Activated naive CD8-positive, alpha-beta T cell (primary cell): Measurements from ENCODE around the gene CRBN.

Experiments used
- H3K27ac Mint-ChIP-seq: one replicate; pipeline ENCODE4 v1.8.0; 2021; ENCODE audit warnings: mixed read lengths
- H3K27me3 Mint-ChIP-seq: one replicate; pipeline ENCODE4 v1.8.0; 2021; ENCODE audit warnings: mixed read lengths
- H3K36me3 Mint-ChIP-seq: one replicate; pipeline ENCODE4 v1.8.0; 2021; ENCODE audit warnings: mixed read lengths
- H3K4me1 Mint-ChIP-seq: one replicate; pipeline ENCODE4 v1.8.0; 2021; ENCODE audit warnings: low read depth, mixed read lengths
- H3K4me3 Mint-ChIP-seq: one replicate; pipeline ENCODE4 v1.8.0; 2021; ENCODE audit warnings: mild to moderate bottlenecking, mixed read lengths
- H3K9me3 Mint-ChIP-seq: one replicate; pipeline ENCODE4 v1.8.0; 2021; ENCODE audit warnings: low read depth, mixed read lengths

The CRBN gene

DNA sequence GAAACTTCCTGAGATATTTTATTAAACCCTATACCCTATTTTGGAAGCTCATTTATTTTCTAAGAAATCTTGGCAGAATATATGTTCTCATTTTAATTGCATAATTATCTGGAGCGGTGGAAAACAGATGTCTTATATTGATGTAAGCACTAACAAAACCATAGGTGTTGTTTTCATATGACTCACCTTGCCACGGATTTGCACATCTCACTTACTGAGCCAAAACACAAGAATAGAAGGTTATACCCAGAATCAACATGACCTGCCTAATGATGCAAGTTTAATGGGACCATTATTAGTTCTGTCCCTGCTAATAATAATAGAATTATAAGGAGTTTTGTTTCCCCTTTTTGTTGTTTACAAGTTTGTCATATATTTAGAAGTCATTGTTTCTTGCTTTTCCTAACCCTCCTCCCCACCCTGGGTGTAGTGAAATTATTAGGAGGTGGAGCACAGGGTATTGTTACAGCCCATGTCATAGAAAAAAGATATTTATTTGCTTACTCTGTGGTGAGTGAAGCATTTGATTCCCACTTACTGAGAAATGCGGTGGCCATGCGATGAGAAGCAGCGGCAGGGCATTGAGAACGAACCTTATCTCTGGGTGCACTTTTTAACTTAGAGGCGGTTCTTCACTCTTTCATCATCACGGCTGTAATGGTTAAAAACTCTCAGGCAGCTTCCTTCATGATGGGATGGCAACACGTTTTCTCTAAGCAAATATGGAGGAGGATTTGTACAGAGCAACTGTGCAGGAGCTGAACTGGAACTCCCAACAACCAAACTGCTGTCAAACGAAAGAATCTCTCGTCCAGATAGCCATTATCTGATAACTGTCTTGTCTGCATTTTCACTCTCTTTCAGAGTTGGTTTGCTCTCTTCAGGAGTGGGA lies 69.8 kb downstream of the CRBN start:
- peaks cover 2% of the 10 kb centered on the region for H3K4me1 Mint-ChIP-seq
- H3K27ac Mint-ChIP-seq, result no peak overlapping the region
- no peaks in the 10 kb centered on the region for H3K9me3 Mint-ChIP-seq
- H3K27me3 Mint-ChIP-seq, result peaks cover 6% of the 10 kb centered on the region
- H3K36me3 Mint-ChIP-seq, result no peaks in the 10 kb centered on the region
- no peak overlapping the region for H3K4me3 Mint-ChIP-seq

DNA sequence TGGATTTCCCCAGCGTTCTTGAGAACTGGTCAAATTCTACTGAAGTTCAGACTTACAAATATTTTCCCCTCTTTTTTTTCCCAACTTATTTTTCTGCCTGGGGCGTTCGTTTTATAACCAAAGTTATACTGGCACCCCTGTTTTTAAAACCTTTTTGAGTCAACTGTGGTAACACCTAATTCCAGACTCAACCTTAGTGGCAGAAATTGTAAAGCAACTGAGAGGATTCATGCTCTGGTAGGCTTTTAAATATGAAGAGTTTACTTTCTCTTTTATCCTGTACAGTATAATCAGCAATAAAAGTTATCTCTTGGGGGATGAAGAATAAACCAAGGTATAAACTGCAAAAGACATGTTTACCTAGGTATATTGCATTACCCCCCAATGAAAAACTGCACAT lies 71.6 kb downstream of the CRBN start:
- Mint-ChIP-seq H3K27me3 (peaks cover 6% of the 10 kb centered on the region), H3K4me1 (peaks cover 2% of the 10 kb centered on the region), H3K9me3 (no peaks in the 10 kb centered on the region), H3K4me3 (no peak overlapping the region), H3K36me3 (no peaks in the 10 kb centered on the region), H3K27ac (no peak overlapping the region)

DNA sequence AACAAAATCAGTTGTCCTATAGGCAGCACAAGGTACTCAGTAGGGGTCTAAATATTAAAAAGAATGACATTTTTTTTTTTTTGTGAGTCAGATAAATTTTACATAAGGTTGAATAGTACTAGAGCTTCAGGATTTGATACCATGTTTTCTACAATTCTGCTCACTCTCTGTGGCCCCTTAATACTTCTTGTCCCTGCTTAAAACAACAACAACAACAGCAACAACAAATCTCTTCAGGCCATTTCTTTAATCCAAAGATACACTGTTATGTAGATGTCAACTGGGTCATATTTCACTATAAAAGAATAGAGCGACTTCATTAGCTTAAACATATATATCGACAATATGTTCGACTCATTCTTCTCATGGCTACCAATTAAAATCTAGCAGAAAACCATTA lies 72.3 kb downstream of the CRBN start:
- Mint-ChIP-seq H3K4me3 (no peak overlapping the region), H3K27me3 (peaks cover 6% of the 10 kb centered on the region), H3K4me1 (peaks cover 2% of the 10 kb centered on the region), H3K36me3 (no peaks in the 10 kb centered on the region), H3K9me3 (no peaks in the 10 kb centered on the region), H3K27ac (no peak overlapping the region)

DNA sequence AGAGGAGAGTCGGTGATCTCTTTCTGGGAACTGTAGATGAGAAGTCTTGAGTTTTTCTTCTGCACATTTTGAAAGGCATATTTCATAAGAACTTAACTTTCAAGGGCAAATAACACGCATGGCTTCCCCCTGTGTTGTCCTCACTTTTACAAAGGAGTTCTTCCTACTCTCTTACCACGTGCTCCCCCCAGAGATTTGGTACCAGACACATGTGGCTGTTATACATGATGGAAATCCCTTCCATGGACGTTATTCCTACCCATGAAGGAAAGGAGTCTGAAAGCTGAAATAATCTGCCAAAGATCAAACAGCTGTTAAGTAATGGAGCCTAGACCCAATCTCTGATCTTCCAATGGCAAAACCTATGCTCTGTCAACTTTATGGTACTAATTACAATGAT lies 73.7 kb downstream of the CRBN start:
- no peaks in the 10 kb centered on the region for H3K9me3 Mint-ChIP-seq
- no peak overlapping the region for H3K27ac Mint-ChIP-seq
- H3K4me3 Mint-ChIP-seq, result no peak overlapping the region
- peaks cover 6% of the 10 kb centered on the region for H3K27me3 Mint-ChIP-seq
- H3K36me3 Mint-ChIP-seq, result no peaks in the 10 kb centered on the region
- peaks cover 2% of the 10 kb centered on the region for H3K4me1 Mint-ChIP-seq

DNA sequence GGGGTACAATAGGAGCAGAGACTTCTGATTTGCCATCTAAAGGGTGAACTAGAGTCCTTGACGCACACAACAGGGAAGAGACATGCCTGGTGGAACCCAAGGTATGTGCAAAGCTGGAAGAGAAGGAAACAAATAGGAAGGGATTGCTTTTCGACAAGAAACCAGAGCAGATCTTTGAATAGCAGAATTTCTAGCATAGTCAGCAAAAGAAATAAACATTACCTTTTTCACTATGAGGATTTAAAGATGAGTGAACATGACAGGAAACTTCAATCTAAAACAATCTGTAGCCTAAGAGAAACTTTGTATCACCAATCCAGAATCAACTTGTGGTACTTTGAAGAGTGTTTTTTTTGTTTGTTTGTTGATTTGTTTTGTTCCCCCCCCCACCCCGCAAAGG lies 74.2 kb downstream of the CRBN start:
- Mint-ChIP-seq H3K27me3 (peaks cover 6% of the 10 kb centered on the region), H3K9me3 (no peaks in the 10 kb centered on the region), H3K4me1 (peaks cover 2% of the 10 kb centered on the region), H3K4me3 (no peak overlapping the region), H3K36me3 (no peaks in the 10 kb centered on the region), H3K27ac (no peak overlapping the region)

DNA sequence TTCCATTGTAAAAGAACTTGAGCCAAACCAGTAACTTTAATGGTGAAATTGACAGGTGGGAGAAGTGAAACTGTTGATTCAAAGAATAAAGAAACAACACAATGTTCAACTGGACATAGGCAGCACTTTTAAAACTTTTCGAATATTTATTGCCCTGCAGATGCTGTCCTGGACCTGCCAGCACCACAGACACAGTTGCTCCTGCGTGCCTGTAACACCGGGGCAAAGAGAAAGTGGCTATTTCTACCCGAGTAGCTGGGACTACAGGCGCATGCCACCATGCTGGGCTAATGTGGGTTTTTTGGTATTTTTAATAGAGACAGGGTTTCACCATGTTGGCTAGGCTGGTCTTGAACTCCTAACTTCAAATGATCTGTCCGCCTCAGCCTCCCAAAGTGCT lies 76.7 kb downstream of the CRBN start:
- no peak overlapping the region for H3K4me3 Mint-ChIP-seq

DNA sequence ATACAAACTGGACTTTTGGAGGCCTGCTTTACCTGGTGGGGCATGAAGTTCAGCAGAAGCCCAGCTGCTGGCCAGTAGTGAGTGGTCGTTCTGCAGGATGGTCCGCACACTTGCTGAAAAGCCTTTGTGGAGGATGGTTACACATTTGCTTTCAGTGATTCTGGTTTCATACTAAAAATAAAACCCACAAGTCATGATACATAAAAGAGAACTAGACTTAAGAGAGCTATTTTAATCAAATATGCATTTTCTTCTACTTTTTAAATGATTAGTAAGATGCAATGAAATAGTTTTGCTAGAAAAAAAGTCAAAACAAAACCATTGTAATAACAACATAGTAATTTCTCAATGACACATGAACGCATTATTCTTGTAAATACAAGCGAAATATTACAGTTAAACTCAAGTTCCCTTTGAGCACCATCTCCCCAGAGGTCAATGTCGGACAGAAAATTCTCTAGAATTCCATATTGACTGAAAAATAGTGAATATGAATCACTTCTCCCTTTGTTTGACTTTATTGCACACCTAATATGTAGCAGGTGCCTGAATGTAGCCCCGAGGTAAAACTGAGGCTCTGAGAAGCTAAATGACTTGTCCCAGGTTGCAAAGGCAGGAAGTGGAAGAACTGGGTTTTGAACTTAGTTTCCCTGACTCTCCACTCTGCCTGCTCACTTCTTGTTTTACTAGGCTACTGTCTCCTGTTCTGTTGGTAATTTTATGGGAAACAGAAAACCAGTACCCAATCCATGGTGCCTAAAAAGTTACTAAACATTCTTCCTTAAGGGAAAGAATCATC lies 77.6 kb downstream of the CRBN start:
- no peaks in the 10 kb centered on the region for H3K9me3 Mint-ChIP-seq
- no peaks in the 10 kb centered on the region for H3K36me3 Mint-ChIP-seq
- no peaks in the 10 kb centered on the region for H3K4me1 Mint-ChIP-seq
- H3K4me3 Mint-ChIP-seq, result no peak overlapping the region
- H3K27me3 Mint-ChIP-seq, result peaks cover 7% of the 10 kb centered on the region
- H3K27ac Mint-ChIP-seq, result no peak overlapping the region

More for the DNA sequence above, 76.7 kb downstream of the CRBN start:
- no peaks in the 10 kb centered on the region for H3K4me1 Mint-ChIP-seq
- peaks cover 7% of the 10 kb centered on the region for H3K27me3 Mint-ChIP-seq
- H3K9me3 Mint-ChIP-seq, result no peaks in the 10 kb centered on the region
- H3K36me3 Mint-ChIP-seq, result no peaks in the 10 kb centered on the region
- H3K27ac Mint-ChIP-seq, result no peak overlapping the region
